Fibroblast of the aortic adventitia (primary cell): ENCODE results near the gene ANKRD16. TPM values are rescaled to one million over a fixed set of nuclear protein-coding genes. Genes with fewer than 3 reads are reported as not detected.
"Not testable (repeated sequence)": the region's sequence is repeated elsewhere in the genome, so short reads cannot be mapped to it uniquely, and the experiment has no call there.

Experiments used
- DNase-seq: peaks from one replicate; pipeline ENCODE4 v3.0.0-alpha.2; 2010; ENCODE audit warnings: low read depth
- H3K4me3 ChIP-seq: 2 replicates; pipeline ENCODE4 v1.5.1; 2011; ENCODE audit warnings: low read depth, mild to moderate bottlenecking, control low read depth, low read length, moderate library complexity
- CTCF ChIP-seq: IDR thresholded peaks from 2 replicates; pipeline ENCODE4 v1.5.1; 2011; ENCODE audit warnings: mild to moderate bottlenecking, low read length, control low read depth, inconsistent platforms; ENCODE audit not compliant: insufficient read depth
- total RNA-seq: library from RNA; depleted of rRNA; stranded (reverse); fragments of >200 nt; gene quantifications from 2 replicates; pipeline ENCODE4 v1.2.3, GENCODE V29; 2012; ENCODE audit warnings: low replicate concordance

ANKRD16 gene
- total RNA-seq, 1 donor: 5.0 TPM

DNA sequence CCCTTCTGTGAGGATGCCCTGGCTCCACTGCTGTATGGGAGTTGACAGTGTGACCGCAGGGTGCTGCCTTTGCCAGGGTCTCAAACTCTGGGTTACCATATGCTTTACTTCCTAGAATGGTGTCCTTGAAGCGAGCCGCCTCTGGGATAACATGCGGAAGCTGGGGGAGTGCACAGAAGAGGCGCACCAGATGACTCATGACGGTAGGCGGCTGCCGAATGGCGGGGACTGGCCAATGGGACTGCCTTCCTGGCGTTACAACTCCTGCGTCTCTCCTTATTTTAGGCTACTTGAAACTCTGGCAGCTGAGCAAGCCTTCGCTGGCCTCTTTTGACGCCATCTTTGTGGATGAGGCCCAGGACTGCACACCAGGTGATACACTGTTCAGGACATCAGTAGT, 27.6 kb upstream of the ANKRD16 start:
- TF ChIP-seq CTCF: no peak
- no peak for DNase-seq
- no peak overlapping the region for H3K4me3 ChIP-seq

DNA sequence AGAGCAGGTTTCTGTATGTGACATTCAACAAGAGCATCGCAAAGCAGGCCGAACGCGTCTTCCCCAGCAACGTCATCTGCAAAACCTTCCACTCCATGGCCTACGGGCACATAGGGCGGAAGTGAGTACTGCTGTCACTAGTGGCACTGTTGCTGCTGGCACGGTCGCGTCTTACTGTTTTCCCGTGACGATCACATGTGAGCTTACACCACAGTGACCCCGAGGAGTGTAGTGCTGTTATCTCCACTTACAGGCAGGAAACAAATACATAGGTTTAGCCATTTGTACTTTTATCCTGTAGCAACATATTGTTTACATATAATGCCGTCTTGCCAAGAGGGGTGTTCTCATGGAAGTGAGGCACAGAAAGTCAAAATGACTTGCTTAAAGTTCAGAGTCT, 25.8 kb upstream of the ANKRD16 start:
- TF ChIP-seq CTCF: no peak
- H3K4me3 ChIP-seq: no peak overlapping the region
- DNase-seq: no peak

DNA sequence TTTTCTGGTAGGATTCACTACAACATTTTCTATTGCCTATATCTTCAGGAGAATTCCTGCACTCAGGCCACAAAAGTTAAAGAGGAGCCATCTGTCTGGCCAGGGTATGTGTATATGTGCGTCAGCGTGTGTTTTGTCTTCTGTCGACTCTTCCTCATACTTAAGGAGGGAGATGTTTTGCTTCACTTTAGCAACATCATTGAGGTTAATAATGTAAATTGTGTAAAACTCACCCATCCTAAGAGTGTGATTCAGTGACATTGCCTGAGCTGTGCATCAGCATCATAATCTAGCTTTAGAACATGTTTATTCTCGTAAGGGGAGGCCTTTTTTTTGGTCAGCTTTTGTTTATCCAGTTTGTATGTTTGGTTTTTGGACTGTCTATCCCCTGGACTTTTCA, 24.0 kb upstream of the ANKRD16 start:
- no peak overlapping the region for H3K4me3 ChIP-seq
- TF ChIP-seq CTCF: no peak
- DNase-seq: no peak

GRCh38 chr10:5911670-5912069, 22.0 kb upstream of the ANKRD16 start:
- TF ChIP-seq CTCF: no peak
- H3K4me3 ChIP-seq: no peak overlapping the region
- no peak for DNase-seq

DNA sequence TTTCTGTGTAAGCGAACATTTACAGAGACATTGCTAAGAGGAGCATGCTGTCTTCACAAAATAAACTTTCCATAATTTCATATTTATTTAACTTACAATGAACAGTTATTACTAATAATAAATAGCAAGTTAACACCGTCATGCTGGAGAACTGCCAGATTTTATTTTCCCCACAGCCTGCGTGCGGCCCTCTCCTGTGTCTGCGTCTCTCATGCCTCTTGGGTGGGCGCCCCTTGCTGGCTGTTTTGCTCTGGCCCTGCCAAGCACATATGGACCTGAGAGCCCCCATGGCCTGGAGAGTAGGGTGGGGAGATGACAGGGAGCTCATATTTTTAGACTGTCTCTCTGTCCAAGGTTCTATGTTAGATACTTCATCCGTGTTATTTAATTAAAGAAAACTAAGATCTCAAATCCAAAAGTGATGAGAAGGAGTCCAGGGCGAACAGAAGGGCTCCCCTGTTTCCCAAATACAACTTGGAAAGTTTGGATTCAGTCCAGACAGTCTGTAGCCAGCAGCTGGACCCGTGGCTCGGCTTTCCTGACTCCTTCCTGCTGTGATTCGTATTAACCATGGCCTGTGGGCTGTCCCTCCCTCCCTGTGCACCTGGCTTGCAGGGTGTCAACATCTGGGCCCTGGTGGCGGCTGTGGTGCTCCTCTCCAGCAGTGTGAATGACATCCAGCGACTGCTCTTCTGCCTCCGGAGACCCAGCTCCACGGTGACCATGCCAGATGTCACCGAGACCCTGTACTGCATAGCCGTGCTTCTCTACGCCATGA, 20.8 kb upstream of the ANKRD16 start:
- DNase-seq: no peak
- H3K4me3 ChIP-seq: no peak overlapping the region
- no peak for TF ChIP-seq CTCF

GRCh38 chr10:5908676-5909075, 19.0 kb upstream of the ANKRD16 start:
- not testable (repeated sequence) for H3K4me3 ChIP-seq, DNase-seq

DNA sequence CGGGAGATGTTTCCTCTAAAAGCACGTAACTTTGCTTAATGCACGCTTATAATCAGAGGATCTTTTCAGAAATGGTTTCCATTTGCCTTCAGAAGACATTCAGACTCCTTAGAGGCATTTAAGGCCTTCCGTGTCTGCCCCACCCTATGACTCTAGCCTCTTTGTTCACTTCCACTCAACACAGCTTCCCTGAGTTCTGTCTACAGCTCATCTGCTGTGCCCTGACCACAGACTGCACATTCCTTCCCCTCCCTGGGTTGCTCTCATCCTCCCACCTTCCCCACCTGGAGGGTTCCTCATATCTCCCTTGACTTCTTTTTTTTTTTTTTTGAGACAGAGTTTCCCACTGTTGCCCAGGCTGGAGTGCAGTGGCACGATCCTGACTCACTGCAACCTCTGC, 17.0 kb upstream of the ANKRD16 start:
- no peak for DNase-seq

More for the DNA sequence above, 17.0 kb upstream of the ANKRD16 start:
- no peak for TF ChIP-seq CTCF
- no peak overlapping the region for H3K4me3 ChIP-seq
